Naive thymus-derived CD8-positive, alpha-beta T cell (primary cell): Measurements from ENCODE around the gene ITPKB. TPM values are rescaled to one million over a fixed set of nuclear protein-coding genes. Genes with fewer than 3 reads are reported as not detected.

Source experiments
- ATAC-seq, 2 donors: fragments of 150-1000 bp; cut with Tn5 transposase in 1 of 2; sonication (Bioruptor Pico), chemical (Tn5 transposase) in 1 of 2; 1 replicate in 1 of 2; 2 replicates in 1 of 2; pipeline ENCODE4 v1.10.0; 2021; ENCODE audit warnings: mild to moderate bottlenecking in 2 of 2, moderate library complexity in 2 of 2
- POLR2A ChIA-PET: fragments of 350-600 bp; sonication (Branson Sonifier 250); formaldehyde crosslinking; loops from one replicate; lab custom pipeline; 2021; ENCODE audit warnings: antibody characterized with exemption; lab: Charles Lee
- DNase-seq, 10 donors: peaks; one replicate each; pipeline versions ENCODE4 v3.0.0 to v3.0.0-alpha.2; 2020 to 2022
- H3K27ac Mint-ChIP-seq, 10 donors: one replicate each; pipeline ENCODE4 v1.8.0; 2020 to 2022; ENCODE audit warnings: mild to moderate bottlenecking in 10 of 10, mixed read lengths in 10 of 10, moderate library complexity in 4 of 10, inconsistent platforms in 1 of 10
- H3K27me3 Mint-ChIP-seq, 5 donors: one replicate each; pipeline ENCODE4 v1.8.0; 2021 to 2022; ENCODE audit warnings: mixed read lengths in 5 of 5
- H3K36me3 Mint-ChIP-seq, 3 donors: one replicate each; pipeline ENCODE4 v1.8.0; 2020 to 2022; ENCODE audit warnings: mixed read lengths in 3 of 3, mild to moderate bottlenecking in 2 of 3, inconsistent platforms in 1 of 3
- H3K4me1 Mint-ChIP-seq, 4 donors: one replicate each; pipeline ENCODE4 v1.8.0; 2021 to 2022; ENCODE audit warnings: mixed read lengths in 4 of 4
- H3K4me3 Mint-ChIP-seq, 10 donors: one replicate each; pipeline ENCODE4 v1.8.0; 2020 to 2022; ENCODE audit warnings: mild to moderate bottlenecking in 10 of 10, mixed read lengths in 10 of 10, moderate library complexity in 6 of 10, inconsistent platforms in 1 of 10
- H3K9me3 Mint-ChIP-seq, 9 donors: one replicate each; pipeline ENCODE4 v1.8.0; 2020 to 2022; ENCODE audit warnings: mixed read lengths in 9 of 9, mild to moderate bottlenecking in 3 of 9, inconsistent platforms in 1 of 9, moderate library complexity in 1 of 9
- polyA plus RNA-seq, 3 donors: library from polyadenylated mRNA; unstranded; fragments of 300-500 nt; fragmentation: Illumina TruSeq; gene quantifications; one replicate each; pipeline ENCODE4 v1.2.3, GENCODE V29; 2021
- total RNA-seq, 8 experiments: library from RNA in 2 of 8; stranded (reverse) in 2 of 8; gene quantifications; one replicate each; pipeline ENCODE4 v1.2.3 and lab custom pipeline; 2021 to 2026

The ITPKB gene
- total and polyA plus RNA-seq, 5 experiments from 2014 or later = 72.3 to 185 (median 74.3) TPM

- no peak for DNase-seq
- Mint-ChIP-seq H3K9me3 (no peaks in the 10 kb centered on the region), H3K27me3 (no peaks in the 10 kb centered on the region), H3K4me1 (peaks cover 70 to 100% (median 100%) of the 10 kb centered on the region in 4 donors), H3K36me3 (peaks cover 5 to 83% (median 19%) of the 10 kb centered on the region in 3 donors), H3K4me3 (peak overlapping the region in 8 of 10 donors; percentile 29 to 82 (median 66)), H3K27ac (peak overlapping the region; percentile 98 to 100 (median 99))
- ATAC-seq = no peak
- POLR2A ChIA-PET = interaction anchor here (1.3 to 33.5 kb wide), 6 partner anchors 11 to 51 kb away, joined by 3 to 613 read pairs (median 8); partner anchors contain the start of gene ITPKB
Observed at GRCh38 chr1:226688808-226689207, 50.3 kb downstream of the ITPKB start.

DNA sequence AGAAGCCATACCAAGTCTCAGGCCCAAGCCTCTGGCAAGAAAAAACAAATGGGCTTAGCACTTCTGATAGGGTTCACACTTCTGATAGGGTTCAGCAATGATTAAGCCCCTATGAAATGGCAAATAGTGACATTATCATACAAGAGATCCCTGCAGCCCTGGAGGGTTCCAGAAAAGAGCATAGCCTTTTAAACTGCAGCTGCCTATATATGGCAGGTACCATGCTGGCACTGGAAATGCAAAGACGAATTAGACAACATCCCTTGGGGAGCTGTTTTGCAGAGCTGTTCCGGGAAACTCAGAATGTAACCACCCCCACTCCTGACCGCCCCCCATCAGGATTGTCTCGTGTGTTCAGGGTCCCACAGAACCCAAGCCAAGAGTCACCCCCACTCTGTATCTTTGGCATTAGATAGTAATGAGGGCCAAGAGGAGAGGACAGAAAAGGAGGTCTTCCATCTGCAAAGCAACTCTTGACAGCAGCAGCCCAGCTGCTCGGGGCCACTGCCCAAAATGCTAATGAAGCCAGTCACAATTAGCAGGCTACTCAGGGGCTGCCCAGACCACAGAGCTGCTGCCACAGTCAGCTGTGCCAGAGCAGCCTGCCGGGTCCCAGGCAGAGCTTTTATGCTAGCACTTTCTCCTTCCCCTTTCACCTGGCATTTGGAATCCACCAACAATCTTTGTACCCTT is 50.9 kb downstream of the ITPKB start:
- POLR2A ChIA-PET = interaction anchor here (0.6 to 33.5 kb wide), 11 partner anchors 9 to 59 kb away, joined by 3 to 613 read pairs (median 9); partner anchors contain the start of gene ITPKB
- Mint-ChIP-seq H3K4me1 (peaks cover 73 to 100% (median 100%) of the 10 kb centered on the region in 4 donors), H3K27ac (peak overlapping the region; percentile 98 to 100 (median 99)), H3K9me3 (no peaks in the 10 kb centered on the region), H3K27me3 (no peaks in the 10 kb centered on the region), H3K36me3 (peaks cover 5 to 84% (median 19%) of the 10 kb centered on the region in 3 donors), H3K4me3 (peak overlapping the region in 9 of 10 donors; percentile 54 to 82 (median 68))
- ATAC-seq (no peak), DNase-seq (no peak)

DNA sequence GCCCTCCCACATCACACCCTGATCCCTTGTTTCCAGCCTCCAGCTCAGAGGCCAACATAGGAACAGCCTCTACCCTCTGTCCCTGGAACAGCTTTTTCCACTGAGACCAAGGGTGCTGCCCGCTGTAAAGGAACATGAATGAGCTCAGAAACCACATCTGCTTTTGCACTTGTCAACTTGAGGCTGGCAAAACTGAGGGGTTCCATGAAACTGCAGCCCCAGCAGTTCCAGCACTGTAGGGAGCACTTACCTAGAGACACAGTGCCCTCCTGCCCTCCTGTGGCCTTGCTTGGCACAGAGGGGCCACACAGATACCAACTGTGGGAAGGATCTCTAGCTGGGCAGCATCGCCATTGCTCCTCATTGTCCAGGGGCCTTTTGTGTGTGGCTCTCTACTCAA is 51.7 kb downstream of the ITPKB start:
- peak in 6 of 10 donors; percentile 43 to 78 (median 62) for DNase-seq
- peak; percentile 21 to 23 for ATAC-seq
- Mint-ChIP-seq H3K4me1 (peaks cover 73 to 100% (median 100%) of the 10 kb centered on the region in 4 donors), H3K9me3 (no peaks in the 10 kb centered on the region), H3K4me3 (peak overlapping the region; percentile 4 to 82 (median 66)), H3K27ac (peak overlapping the region; percentile 98 to 100 (median 99)), H3K36me3 (peaks cover 5 to 77% (median 16%) of the 10 kb centered on the region in 3 donors), H3K27me3 (no peaks in the 10 kb centered on the region)
- POLR2A ChIA-PET = interaction anchor here (0.6 to 33.5 kb wide), 12 partner anchors 10 to 59 kb away, joined by 3 to 613 read pairs (median 8); partner anchors contain the start of gene ITPKB

- Mint-ChIP-seq H3K36me3 (peaks cover 5 to 74% (median 16%) of the 10 kb centered on the region in 3 donors), H3K4me1 (peaks cover 75 to 100% (median 100%) of the 10 kb centered on the region in 4 donors), H3K9me3 (no peaks in the 10 kb centered on the region), H3K27me3 (no peaks in the 10 kb centered on the region), H3K27ac (peak overlapping the region; percentile 98 to 100 (median 99)), H3K4me3 (peak overlapping the region; percentile 6 to 82 (median 66))
- DNase-seq (no peak), ATAC-seq (peak in 1 of 2 donors; percentile 12)
- POLR2A ChIA-PET = interaction anchor here (0.9 to 33.5 kb wide), 8 partner anchors 9 to 53 kb away, joined by 4 to 613 read pairs (median 12); no protein-coding TSS in a partner anchor
Observed at GRCh38 chr1:226686440-226687425, 52.3 kb downstream of the ITPKB start.

- Mint-ChIP-seq H3K9me3 (no peaks in the 10 kb centered on the region), H3K4me3 (peak overlapping the region; percentile 19 to 82 (median 71)), H3K27me3 (no peaks in the 10 kb centered on the region), H3K36me3 (peaks cover 5 to 61% (median 11%) of the 10 kb centered on the region in 3 donors), H3K27ac (peak overlapping the region; percentile 98 to 100 (median 99)), H3K4me1 (peaks cover 70 to 100% (median 99%) of the 10 kb centered on the region in 4 donors)
- POLR2A ChIA-PET = interaction anchor here (0.5 to 33.5 kb wide), 9 partner anchors 12 to 112 kb away, joined by 3 to 613 read pairs (median 4); partner anchors contain the start of gene ITPKB
- no peak for ATAC-seq
- DNase-seq = no peak
Observed at GRCh38 chr1:226685196-226685820, 53.8 kb downstream of the ITPKB start.

- peaks cover 5 to 50% (median 8%) of the 10 kb centered on the region in 3 donors for H3K36me3 Mint-ChIP-seq
- DNase-seq (peak in 1 of 10 donors; percentile 28), ATAC-seq (no peak)
- POLR2A ChIA-PET = interaction anchor here (1.2 to 33.5 kb wide), 3 partner anchors 13 to 113 kb away, joined by 3 to 613 read pairs (median 156); no protein-coding TSS in a partner anchor
- H3K27me3 Mint-ChIP-seq = no peaks in the 10 kb centered on the region
- H3K4me1 Mint-ChIP-seq = peaks cover 75 to 100% (median 99%) of the 10 kb centered on the region in 4 donors
- H3K4me3 Mint-ChIP-seq = peak overlapping the region; percentile 44 to 82 (median 71)
- H3K27ac Mint-ChIP-seq = peak overlapping the region; percentile 98 to 100 (median 99)
- H3K9me3 Mint-ChIP-seq = no peaks in the 10 kb centered on the region
Observed at GRCh38 chr1:226684026-226684425, 55.1 kb downstream of the ITPKB start.

DNA sequence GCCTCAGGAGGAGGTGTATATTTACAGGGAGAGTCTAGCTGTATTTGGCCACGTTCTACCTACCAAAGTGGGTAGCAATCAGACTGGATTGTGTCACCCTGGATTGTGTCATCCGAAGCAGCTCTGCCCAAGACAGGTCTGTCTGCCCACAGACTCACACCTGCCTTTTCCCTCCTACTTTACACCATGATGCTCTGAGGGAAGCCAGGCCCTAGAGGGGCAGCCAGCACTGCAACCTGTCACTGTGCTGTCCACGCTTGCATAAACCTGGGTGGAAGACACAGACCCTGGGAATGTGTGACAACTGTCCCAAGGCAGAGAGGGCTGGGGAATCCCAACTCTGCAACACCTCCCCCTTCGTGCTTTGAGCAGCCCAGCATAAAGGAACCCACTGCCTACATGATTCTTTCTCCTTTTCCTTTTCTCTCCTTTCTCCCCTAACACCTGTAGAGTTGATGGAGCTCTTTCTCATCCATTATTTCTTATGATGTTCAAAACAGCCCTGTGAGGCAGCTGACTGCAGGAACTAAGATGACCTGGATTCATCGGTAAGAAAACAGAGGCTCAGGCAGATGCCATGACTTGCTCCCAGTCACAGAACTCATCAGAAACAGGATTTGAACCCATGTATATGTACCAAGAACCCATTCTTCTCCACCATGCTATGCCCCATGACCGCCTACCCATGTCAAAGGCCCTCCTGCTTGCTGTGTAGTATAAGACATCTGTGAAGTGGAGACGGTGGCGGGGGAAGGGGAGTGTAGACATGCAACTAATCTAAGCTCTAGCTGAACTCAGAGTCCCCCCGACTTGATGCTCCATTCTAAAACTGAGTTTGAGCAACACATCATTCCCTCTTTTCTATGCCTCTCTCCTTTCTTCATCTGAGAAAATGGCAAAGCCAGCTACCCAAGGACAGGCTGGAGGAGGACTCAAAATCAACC is 55.9 kb downstream of the ITPKB start:
- Mint-ChIP-seq H3K4me1 (peaks cover 73 to 100% (median 99%) of the 10 kb centered on the region in 4 donors), H3K36me3 (peaks cover 5 to 47% (median 8%) of the 10 kb centered on the region in 3 donors), H3K27ac (peak overlapping the region; percentile 98 to 100 (median 99)), H3K4me3 (peak overlapping the region; percentile 44 to 82 (median 71)), H3K9me3 (no peaks in the 10 kb centered on the region), H3K27me3 (no peaks in the 10 kb centered on the region)
- DNase-seq = peak in 1 of 10 donors; percentile 31
- POLR2A ChIA-PET = interaction anchor here (0.7 to 33.5 kb wide), 3 partner anchors 14 to 56 kb away, joined by 6 to 613 read pairs (median 156); partner anchors contain the start of gene ITPKB
- peak in 1 of 2 donors; percentile 29 for ATAC-seq

- no peak for DNase-seq
- POLR2A ChIA-PET = interaction anchor here (0.8 to 33.5 kb wide), 3 partner anchors 15 to 57 kb away, joined by 7 to 613 read pairs (median 156); partner anchors contain the start of gene ITPKB
- H3K36me3 Mint-ChIP-seq = peaks cover 4 to 44% (median 5%) of the 10 kb centered on the region in 3 donors
Observed at GRCh38 chr1:226681652-226682493, 57.2 kb downstream of the ITPKB start.

DNA sequence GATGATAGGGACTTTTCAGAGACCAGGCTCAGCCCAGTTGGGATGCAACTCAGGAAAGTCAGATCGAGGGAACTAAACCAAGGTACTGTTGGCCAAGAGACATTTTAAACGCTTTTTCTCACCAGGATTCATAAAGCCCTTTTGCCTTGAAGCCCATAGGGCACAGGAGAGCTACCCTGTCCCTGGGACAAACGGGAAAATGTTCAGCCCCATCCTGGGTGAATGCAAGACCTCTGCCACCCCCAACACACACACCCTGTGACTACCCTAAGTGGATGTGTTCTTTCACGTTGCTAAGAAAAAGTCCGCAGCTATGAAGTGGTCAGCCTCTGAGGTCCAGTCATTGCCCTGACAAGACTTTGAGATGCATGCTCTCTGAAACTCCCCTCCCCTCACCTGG is 58.4 kb downstream of the ITPKB start:
- H3K4me3 Mint-ChIP-seq = peak overlapping the region; percentile 75 to 97 (median 88)
- no peaks in the 10 kb centered on the region for H3K27me3 Mint-ChIP-seq
- peaks cover 0 to 37% (median 5%) of the 10 kb centered on the region in 3 donors for H3K36me3 Mint-ChIP-seq
- peak overlapping the region; percentile 99 to 100 (median 99) for H3K27ac Mint-ChIP-seq
- no peak for ATAC-seq
- POLR2A ChIA-PET = interaction anchor here (0.8 to 33.5 kb wide), 6 partner anchors 17 to 56 kb away, joined by 3 to 613 read pairs (median 4); no protein-coding TSS in a partner anchor
- DNase-seq = no peak
- H3K9me3 Mint-ChIP-seq = no peaks in the 10 kb centered on the region
- H3K4me1 Mint-ChIP-seq = peaks cover 71 to 100% (median 99%) of the 10 kb centered on the region in 4 donors

More at GRCh38 chr1:226681652-226682493, 57.2 kb downstream of the ITPKB start:
- peak overlapping the region; percentile 98 to 100 (median 99) for H3K27ac Mint-ChIP-seq
- ATAC-seq = no peak
- H3K27me3 Mint-ChIP-seq = no peaks in the 10 kb centered on the region
- peaks cover 72 to 100% (median 99%) of the 10 kb centered on the region in 4 donors for H3K4me1 Mint-ChIP-seq
- peak overlapping the region in 9 of 10 donors; percentile 6 to 71 (median 45) for H3K4me3 Mint-ChIP-seq
- H3K9me3 Mint-ChIP-seq = no peaks in the 10 kb centered on the region
